EH (cell line): ENCODE results near the gene TBXT.
"Not testable (repeated sequence)": the region's sequence is repeated elsewhere in the genome, so short reads cannot be mapped to it uniquely, and the experiment has no call there.

Source experiments
- DNase-seq: peaks from one replicate; pipeline ENCODE4 v3.0.0-alpha.2; 2015; ENCODE audit warnings: low read depth

The TBXT gene, protein sequence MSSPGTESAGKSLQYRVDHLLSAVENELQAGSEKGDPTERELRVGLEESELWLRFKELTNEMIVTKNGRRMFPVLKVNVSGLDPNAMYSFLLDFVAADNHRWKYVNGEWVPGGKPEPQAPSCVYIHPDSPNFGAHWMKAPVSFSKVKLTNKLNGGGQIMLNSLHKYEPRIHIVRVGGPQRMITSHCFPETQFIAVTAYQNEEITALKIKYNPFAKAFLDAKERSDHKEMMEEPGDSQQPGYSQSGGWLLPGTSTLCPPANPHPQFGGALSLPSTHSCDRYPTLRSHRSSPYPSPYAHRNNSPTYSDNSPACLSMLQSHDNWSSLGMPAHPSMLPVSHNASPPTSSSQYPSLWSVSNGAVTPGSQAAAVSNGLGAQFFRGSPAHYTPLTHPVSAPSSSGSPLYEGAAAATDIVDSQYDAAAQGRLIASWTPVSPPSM

DNA sequence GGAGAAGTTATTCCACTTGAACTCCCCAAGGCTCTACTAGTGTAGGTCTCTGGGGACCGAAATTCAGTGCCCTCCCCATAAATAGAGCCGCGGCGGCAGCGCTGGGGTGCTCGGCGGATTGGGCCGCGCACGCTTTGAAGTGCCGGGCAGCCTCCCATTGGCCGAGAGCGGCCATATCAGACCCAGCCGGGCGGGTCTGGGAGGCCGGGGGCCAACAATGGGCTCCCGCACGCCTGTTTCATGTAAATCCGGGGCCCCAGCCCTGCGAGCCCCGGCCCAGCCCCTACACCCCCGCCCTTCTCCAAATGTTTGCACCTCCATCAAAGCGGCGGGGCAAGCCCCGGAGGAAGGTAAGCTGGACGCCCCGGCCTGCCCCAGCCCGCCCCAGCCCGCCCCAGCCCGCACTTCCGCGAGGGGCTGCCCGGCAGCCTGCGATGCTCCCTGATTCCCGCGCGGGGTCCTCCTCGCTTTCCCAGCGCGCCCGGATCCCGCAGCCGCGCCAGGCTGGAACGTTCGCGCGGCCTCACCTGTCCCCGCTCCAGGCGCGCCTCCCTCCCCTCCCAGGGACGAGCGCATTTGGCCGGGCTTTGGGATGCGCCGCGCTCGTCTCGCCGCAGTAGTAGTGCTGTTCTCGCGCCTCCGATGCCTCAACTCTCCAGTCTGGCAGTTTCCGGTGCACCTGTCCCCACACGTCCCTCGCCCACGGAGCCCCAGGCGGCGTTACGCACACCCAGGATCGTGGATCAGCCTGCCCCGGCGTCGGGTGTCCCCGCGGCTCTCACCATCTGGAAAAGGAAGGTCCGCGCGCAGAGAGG lies at the start of gene TBXT:
Gene TBXT, minus strand, starts transcription at position 51 of the 815 bp plus-strand sequence. CDS start 260 bp downstream, outside the sequence.
- no peak for DNase-seq

DNA sequence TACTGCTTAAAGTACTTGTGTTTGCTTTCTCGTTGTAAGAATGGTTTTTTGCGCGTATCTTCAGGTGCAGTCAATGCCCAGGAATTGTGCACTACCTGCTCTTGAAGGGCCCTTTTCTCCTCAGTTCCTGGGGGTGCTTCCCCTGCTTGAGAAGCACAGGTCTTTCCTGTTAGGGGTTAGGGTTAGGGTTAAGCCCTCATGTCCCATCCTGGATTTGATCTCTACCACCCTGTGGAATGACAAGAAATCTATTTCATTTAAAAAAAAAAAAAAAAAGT lies 39.6 kb upstream of the TBXT start:
- DNase-seq = no peak

DNA sequence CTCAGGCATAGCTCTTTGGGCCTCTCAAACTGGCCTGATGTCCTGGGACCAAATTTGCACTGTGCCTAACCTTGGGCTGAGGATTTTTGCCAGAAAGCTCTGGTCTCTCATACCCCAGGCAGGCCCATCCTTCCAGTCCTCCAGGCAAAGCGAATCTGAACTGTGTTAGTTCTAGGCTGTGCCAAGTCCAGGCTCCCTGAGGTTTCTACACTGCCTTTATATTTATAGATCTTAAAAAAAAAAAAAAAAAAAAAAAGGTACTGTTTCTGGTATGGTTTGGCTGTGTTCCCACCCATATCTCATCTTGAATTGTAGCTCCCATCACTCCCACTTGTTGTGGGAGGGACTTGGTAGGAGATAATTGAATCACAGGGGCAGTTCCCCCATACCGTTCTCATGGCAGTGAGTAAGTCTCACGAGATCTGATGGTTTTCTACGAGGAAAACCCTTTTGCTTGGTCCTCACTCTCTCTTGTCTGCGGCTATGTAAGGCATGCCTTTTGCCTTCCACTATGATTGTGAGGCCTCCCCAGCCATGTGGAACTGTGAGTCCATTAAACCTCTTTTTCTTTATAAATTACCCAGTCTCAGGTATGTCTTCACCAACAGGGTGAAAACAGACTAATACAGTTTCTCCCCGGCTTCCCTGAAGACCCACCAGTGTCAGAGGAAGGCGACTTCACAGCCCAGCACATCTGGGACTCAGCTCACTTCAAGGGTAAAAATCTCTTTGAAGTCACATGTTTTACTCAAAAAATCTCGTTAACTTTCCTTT lies 39.0 kb upstream of the TBXT start:
- no peak for DNase-seq

DNA sequence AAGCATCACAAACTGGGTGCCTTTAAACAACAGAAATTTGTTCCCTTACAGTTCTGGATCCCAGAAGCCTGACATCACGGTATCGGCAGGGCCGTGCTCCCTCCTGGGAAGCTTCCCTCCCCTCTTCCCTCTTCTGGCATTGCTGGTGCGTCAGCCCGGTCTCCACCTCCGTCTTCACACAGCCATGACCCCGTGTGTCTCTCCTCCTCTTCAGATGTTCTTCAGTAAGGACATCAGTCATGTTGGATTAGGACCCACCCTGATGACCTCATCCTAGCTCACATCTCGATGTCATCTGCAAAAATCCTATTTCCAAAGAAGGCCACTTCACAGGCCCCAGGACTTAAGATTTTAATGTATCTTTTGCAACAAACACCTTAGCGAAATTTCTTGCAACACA lies 38.4 kb upstream of the TBXT start:
- DNase-seq = no peak

DNA sequence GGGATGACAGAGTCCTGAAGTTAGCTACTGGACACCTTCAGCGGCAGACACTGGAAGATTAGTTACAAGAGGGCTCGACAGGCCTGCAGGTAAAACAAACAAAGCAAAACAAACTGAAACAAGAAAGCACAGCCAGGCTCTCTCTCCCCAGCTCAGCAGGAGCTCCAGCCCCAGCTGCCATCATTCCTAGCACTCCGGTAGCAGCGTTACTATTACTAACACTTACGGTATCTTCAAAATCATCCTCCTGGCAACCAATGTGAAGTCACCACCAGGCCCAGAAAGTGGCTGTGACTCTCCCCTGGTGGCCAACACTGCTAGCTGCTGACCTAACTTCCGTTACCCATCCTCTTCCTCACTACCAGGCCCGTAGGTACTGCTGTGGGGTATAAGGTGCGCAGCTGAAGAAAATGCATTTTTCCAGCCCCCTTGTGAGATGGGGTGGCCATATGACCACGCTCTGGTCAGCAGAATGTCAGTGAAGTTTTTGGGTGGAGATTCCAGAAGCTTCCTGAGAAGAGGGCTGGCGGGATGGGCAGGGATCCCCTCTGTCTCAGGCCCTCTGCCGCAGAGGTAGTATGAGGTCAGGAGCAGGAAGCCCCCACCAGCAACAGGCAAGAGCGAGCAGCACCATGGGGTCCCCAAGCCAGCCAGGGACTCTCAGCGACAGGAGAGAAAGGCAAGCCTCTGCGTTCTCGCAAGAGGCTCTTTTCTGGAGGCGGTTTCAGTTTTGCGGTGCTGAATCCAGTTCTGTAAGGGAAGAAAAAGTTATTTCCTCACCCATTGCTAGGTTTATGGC lies 37.4 kb upstream of the TBXT start:
- DNase-seq = no peak

DNA sequence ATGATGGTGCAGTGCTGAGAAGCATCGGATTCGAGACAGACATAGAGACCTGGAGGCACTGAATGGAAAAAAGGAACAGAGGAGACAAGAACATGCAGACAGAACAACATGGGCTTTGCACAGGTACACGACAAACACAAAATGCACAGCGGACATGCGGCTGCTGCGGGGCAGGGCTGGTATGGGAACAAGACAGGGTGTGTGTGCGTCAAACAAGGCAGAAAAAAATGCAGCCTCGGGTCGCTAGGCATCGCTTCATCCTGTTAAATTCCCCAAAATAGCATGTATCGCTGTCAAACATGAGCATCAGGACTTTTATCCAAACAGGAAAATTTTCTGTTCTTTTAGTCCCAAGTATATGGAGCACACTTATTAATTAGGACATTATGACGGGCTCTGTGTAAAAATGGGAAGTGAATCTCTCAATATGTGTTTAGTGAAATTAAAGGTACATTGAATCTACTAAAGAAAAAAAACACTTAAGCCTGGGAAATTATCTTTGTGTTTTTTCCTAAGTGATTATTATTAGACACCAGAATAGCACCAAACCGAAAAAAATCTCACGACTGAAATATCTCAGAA lies 36.1 kb upstream of the TBXT start:
- DNase-seq = no peak

DNA sequence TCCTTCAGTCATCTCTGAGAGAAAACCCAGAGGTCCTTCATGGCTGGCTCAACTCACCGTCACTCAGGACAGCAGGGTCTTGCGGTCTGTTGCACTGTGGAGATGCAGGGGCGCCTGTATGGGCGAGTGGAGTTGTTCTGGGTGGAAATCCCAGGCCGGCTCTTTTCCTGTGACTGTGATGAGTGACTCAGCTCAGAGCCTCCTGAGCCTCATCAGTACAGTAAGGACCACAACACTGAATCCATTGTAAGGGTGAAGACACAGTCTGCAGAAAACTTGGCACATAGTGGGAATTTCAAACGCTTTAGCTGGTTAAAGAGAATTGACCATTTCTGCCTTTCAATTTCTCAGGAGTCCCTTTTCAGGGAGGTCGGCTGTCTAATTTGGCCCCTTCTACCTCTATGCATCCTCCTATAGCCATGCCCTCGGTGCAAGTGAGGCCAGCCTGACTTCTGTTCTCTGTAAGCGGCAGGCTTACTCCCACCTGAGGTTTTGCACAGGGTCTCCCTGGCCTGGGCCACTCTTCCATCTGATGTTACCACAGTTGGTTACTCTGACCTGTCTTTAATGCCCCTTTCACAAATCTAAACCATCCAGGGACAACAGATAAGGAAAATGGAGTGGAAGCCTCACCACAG lies 35.5 kb upstream of the TBXT start:
- DNase-seq = no peak

DNA sequence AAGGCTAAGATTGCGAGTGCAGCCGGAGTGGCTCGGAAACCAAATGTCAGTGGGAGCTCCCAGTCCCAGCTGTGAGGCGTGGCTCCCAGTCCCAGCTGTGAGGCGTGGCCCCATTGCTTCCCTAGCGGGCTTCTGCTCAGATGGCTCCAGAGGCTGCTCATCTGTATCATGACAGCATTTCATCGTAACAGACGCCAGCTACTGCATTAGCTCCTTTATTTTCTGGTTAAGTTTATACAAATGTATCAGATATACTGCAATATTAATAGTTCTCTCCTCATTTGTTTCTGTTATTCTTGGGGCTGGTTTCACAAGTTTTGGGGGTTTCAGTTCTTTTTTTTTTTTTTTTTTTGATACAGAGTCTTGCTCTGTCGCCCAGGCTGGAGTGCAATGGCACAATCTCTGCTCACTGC lies 34.7 kb upstream of the TBXT start:
- DNase-seq = no peak

DNA sequence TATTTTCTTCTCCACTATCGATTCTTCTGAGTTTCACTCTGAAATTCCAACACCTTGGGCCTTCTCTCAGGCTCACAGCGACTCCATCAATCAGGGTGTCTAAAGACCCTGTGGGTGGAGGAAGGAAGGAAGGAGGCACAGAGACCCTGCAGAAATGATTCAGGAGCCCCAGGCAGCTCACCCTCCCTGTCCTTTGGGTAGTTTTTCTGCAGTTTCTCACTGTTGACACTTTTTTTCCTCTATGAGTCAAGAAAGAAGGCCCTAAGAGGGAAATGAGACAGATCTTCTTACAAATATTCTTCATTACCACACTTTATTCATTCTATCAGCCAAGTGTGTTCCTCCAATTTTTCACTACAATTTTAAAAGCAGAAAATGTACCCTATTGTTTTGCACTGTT lies 34.2 kb upstream of the TBXT start:
- DNase-seq = no peak

DNA sequence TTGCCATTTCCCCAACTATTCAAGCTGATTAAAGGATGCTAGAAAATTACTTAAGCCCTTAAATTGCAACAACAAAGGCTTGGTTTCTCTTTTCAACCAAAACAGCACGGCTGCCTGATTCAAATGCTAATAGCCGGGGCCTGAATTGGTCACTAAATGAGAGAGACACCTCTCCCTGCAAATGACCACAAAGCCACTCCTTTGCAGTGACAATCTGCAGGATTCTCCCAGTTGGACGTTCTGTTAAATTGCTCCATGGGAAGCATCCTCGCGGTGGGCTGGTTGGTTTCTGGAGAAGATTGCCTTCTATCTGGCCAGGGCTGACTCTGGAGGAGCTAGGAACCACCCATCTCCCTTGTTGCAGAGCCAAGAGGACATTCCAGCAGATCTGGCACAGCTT lies 29.7 kb upstream of the TBXT start:
- DNase-seq = no peak

DNA sequence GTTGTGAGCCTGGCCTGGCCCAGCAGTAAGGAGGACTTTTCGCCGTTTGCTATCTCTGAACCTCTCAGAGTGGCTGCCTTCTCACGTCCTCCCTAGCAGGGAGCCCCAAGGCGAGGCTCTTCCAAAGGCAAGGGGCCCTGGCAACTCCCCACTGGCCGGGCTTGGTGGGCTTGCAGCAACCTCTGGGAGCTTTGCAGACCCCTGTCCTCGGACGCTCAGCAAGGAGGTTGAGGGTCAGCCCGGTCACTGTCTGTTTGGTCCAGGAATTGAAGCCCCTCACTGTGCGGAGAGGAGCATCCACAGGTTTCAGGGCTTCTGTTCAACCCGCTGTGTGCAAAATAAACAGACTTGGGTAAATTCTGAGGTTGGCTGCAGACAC lies 28.2 kb upstream of the TBXT start:
- DNase-seq = no peak

DNA sequence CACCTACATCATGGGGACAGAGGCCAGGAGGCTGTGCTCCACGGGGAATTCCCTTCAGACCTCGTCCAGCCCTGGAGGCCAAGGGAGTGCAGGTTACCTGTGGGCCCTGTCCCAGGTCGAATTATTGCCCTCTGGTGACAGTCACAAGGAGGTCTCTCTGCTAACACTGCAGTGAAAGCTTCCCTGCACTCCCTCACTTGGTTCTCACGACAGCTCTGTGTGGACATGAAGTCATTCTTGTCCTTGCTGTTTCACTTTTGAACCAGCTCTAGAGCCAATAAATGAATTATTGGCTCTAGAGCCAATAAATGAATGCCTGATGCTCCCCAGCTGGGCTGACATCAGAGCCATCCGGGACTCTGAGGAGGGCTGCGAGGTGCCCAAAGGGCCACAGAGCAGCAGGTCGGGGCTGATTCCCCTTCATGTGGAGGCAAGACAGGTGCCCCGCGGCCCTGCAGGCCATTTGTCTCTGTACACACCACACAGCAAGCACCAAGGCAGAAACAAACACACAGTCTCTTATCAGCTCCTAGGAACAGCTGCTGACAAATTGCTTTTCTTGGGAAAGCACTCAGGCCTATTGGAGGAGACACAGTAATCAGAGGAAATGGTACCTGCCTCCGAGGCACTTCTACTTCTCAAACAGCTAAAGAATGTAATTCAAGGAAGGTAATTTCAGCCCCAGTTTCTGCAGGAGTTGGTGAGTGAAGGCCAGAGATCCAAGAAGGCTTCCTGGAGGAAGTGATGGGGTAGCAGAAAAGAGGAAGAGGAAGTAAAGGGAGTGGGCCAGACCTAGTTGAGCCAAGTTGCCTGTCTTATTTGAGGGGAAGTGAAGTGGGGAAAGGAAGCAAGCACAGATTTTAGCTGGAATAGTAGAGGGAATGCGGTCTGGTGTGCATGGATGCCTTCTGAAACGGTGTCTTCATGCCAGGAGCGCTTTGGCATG lies 27.5 kb upstream of the TBXT start:
- no peak for DNase-seq

DNA sequence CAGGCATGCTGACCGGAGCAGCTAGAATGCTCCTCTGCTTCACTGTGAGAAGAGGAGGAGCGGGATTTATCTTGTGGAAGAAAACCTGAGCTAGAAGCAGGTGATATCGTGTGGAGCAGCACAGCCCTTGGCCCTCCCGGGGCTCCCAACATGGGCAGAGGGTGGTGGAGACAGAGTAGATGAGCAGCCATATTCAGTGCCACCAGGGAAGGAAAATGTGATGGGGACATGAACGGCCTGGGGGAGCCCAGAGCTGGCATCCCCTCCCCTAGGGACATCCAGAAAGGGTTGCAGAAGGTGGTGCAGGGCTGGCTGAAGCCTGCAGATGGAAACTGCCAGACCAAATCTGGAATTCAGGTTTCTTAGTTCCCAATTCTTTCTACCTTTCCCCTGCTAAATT lies 24.9 kb upstream of the TBXT start:
- DNase-seq = no peak

DNA sequence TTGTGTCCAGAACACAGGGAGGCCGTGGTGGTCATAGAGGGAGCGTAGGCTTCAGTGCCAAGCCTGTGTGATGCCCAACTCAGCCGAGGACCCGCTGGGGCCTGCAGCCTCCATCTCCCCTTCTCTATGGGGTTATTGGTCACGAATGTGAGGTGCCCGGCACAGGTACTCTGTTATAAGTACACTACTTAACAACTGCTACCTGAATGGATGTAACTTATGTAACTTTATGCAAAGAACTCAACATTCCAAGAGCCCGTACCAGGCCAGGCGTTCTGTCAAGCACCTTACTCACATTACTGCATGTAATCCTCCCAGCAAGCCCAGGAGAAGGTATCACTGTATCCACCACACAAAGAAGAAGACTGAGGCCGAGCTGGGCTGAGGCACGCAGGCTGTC lies 24.5 kb upstream of the TBXT start:
- no peak for DNase-seq

DNA sequence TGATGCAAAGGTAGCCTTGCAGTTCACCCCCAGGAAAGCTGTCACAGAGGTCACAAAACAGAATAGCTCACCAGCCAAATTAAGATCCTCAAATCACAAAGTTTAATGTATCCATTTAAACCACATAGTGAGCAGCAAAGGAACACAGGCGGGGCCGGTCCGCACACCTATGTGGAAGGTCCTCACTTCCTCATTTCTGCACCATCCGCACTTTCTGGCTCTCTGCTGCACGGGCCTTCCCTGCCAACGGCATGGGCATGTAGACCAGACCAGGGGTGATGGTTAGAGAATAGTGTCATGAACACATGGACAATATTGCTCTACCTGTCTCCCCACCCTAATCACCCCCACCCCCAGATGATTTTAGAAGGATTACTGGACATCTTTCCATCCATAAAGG lies 12.1 kb upstream of the TBXT start:
- DNase-seq = no peak

DNA sequence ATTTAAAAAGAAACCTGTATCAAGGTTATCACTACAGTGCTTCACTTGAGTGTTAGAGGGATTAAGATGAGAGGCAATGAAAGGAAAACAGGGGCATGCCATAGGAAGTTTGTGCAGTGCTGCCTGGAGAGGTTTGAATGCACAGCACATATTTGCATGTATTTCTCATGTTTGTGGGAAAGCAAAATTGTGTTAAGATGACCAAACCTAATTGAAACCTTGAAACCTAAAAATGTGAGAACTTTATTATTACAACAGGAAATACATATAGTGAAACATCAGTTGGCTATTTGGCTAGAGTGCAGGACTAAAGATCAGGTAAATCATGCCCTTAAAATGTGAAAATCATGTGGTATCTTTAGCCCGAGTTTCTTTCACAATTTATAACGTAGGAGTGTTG lies 8.5 kb upstream of the TBXT start:
- DNase-seq = no peak

DNA sequence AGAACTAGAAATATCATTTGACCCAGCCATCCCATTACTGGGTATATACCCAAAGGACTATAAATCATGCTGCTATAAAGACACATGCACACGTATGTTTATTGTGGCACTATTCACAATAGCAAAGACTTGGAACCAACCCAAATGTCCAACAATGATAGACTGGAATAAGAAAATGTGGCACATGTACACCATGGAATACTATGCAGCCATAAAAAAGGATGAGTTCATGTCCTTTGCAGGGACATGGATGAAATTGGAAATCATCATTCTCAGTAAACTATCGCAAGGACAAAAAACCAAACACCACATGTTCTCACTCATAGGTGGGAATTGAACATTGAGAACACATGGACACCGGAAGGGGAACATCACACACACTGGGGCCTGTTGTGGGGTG lies 7.4 kb upstream of the TBXT start:
- not testable (repeated sequence) for DNase-seq

DNA sequence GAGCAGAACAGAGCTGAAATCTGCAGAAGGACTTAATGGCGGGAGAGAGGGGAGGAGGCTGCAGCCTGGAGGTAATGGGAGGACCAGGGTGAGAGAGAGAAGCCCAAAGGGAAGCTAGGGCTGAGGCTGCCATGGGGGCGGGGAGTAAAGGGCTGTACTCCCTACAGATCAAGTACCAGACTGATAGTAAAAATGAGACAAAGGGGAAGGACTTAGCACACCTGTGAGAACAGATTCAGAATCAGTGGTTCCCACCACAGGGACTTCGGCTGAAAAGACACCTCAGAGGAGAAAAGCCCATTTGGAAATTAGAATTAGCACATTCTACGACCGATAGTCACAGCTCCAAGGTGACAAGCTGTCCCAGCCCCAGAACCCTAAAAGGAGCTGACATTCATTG lies 6.4 kb upstream of the TBXT start:
- DNase-seq = no peak

DNA sequence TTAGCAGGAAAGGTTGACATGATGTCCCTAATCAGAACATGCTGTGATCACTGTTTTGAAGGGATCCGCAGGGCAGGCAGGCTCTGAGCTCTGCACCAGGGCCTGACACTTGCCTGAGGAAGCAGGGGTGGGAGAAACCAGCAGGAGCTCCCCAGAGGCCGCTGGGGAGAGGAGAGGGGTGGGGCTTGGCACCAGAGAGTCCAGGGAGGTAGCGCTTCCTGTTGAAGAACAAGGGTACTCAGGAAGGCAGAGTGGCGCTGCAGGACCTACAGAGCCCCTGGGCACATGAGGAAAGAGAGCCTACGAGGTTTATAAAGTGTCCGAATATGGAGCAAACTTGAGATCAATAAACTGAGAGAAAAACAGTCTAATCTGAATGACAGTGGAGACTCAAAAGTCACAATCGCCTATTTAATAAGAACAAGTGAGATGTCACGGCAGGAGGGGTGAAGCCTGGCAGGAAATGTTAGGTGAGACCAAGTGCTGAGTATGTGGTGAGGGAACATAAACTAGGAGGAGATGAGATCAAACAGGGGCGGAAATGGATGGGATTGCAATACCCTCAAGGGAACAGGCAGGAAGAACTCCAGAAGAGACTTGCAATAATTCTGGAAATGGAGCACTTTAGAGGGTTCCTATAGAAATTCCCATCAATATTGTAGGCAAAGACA lies 5.8 kb upstream of the TBXT start:
- DNase-seq = no peak

DNA sequence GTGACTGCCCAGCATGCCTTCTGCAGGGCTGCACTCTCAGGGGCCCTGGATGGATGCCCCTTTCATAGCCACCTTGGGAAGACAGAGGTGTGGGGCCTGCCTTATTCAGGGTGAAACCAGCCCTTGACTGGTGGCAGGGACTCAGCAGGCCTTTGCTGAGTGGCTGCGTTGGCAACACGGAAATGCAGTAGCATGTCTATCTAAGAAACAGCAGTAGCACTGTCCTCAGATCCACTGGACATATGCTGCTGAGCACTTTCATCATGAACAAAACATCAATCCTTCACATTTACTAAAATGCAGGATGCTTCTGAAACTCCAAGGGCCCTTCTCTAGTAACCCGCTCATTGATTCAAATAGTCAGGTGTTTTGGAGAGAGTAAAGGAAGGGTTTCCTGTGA lies 4.9 kb upstream of the TBXT start:
- no peak for DNase-seq
